AML-193 (cell line): ENCODE data around the gene RPH3AL.
"Not testable (repeated sequence)": the region's sequence is repeated elsewhere in the genome, so short reads cannot be mapped to it uniquely, and the experiment has no call there.

Source experiments
- DNase-seq, 2 experiments: peaks; one replicate each; lab custom pipeline; 2025; lab: John Stamatoyannopoulos, UW

RPH3AL gene

DNA sequence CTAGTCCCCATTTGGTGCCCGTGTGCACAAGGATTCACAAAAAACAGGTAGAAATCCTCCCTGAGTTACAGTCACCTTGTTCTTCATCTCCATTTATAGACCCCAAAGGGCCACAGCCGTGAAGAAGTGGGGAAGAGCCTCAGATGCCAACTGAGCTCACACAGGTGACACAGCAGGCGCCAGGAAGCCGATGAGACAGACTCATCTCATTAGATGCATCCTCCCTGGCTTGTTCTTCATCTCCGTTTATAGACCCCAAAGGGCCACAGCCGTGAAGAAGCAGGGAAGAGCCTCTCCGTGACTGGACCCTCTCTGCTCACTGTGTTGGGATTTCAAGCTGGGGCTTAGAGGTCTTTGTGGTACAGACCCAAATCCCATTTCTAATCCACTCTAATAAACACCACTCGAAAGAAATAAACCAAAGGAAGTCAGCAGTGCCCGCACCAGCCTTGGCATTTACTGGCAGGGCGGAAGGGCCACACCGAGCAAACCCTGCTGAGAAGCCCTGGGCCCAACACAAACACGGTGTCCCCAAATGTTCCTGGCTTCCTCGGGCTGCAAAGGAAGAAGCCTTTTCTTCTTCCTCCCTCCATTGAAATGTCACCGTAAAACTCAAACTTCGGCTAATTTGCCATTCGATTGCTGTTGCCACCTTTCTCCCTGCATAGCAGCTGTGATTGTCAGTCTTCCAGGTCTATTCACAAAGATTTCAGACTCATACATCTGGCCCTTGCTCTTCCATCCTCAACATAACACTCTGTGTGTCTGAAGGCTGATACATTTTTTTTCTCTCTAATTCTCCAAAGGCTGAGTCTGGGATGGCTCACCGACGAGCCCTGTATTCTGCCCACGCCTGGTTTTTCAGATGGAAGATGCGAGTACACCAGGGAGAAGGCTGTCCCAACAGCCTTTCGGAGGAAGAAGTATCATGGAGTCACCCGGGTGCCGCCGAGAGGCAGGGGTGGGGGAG is 126.2 kb downstream of the RPH3AL start:
- no peak for DNase-seq

GRCh38 chr17:225551-225950 is 127.1 kb downstream of the RPH3AL start:
- no peak for DNase-seq

- DNase-seq: not testable (repeated sequence)
Measured at GRCh38 chr17:224576-224975, 128.0 kb downstream of the RPH3AL start.

DNA sequence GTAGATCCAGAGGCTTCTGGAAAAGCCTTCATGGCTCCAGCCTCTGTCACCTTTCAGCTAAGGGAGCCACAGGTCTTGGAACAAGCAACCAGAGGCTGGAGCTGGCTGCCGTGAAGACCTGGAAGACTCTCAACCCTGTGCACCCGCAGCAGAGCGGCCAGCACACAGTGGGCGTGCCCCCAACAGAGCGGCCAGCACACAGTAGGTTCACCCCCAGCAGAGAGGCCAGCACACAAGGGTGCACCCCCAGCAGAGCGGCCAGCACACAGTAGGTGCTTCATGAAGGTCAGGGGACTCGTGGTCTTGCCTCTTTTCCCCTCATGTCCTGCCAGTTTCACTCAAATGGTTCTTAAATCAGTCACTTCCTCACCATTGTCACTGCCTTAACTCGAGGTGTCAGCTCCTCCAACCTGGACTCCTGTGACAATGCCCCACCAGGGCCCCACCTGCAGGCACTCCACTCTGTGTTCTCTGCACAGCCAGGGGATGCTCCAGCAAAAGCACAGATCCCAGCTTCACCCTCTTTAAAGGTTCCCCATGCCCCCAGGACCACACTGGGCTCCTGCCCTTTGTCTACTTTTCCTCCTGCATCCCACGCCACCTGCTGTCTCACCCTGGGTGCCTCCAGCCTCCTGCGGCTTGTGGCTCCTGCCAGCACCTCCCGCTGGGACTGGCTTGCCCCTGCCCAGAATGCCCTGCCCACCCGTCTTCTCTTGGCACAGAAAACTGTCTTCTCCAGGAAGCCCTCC is 128.7 kb downstream of the RPH3AL start:
- DNase-seq: no peak

DNA sequence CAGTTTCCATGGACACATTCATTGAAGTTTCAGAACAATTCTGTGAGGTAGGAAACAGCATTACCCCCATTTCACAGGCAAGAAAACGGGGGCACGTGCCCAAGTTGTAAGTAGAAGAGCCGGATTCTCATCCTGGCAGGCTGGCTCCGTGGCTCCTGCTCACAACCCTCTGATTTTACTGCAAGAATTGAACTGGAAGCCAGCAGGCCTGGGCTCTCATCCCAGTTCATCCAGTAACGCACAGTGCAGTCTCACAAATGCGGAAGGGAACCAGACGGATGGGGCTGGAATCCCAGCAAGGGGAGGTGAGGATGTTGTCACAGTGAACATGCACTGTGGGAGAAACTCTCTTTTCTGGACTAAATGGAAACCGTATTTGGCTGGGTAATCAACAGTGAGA is 130.4 kb downstream of the RPH3AL start:
- no peak for DNase-seq

DNA sequence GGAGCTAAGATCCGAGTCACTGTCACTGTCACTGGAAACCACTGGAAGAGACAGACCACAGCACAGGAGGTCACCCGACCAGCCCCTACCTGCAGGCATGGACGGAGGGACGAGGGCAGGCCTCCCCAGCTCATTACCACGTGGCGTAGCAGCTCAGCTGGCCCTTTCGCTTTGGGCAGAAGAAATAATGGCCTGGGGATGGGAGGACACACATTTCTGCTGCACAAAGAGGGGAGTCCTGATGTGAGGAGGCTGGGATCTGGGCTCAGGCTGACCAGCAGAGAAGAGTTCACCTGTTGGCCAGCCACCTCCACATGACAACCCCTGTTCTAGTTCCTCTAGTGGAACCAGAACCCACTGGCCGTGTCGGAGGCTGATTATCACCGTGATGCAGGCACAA is 132.9 kb downstream of the RPH3AL start:
- no peak for DNase-seq

- DNase-seq: no peak
Measured at GRCh38 chr17:218432-219110, 134.0 kb downstream of the RPH3AL start.

- no peak for DNase-seq
Measured at GRCh38 chr17:216625-217024, 136.0 kb downstream of the RPH3AL start.

DNA sequence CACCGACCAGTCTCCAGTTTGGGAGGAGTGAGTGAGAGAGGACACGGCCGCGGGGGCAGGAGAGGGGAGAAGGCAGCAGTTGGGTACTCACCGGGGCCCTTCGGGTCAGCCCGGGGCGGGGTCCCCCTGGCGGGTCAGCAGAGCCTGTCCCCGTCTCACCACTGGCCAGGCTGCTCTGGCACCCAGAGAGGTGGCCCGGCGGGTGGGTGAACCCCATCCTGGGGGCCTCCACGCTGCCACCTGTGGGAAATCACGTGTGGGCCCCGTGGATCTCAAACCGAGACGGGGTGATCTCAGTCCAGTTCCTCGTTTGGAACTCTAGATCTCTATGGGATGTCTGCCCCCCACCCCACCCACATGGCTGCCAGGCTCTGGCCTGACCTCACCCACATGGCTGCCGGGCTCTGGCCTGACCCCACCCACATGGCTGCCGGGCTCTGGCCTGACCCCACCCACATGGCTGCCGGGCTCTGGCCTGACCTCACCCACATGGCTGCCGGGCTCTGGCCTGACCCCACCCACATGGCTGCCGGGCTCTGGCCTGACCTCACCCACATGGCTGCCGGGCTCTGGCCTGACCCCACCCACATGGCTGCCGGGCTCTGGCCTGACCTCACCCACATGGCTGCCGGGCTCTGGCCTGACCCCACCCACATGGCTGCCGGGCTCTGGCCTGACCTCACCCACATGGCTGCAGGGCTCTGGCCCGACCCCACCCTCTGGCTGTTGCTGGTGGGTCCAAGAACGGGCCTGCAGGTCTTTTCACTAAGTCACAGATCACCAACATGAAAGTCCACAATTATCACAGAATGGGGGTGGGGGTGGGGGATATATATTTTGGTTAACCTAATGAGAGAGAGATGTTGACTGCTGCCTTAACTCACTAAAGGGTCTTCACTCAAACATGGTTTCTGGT is 136.8 kb downstream of the RPH3AL start:
- not testable (repeated sequence) for DNase-seq

DNA sequence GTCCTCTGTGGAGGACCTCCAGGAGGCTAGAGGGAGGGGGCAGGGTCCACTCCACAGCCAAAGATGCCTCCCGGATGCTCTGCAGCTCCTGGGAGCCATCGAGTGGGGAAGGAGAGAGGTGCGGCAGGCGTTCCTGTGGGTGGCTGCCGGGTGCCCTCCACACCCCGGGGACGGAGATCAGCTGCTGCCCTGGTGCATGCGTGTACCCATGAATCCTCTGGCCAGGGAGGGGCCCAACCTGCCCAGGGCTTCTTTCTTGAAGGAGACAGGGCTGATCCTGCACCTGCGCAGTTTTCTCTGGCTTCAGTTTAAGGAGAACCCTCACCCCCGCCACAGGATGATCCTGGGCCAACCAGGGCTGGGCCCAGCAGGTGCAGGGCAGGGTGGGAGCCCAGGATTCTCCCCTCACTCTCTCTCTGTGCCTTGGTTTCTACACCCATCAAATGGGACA is 137.7 kb downstream of the RPH3AL start:
- no peak for DNase-seq

GRCh38 chr17:213286-214105 is 139.1 kb downstream of the RPH3AL start:
- DNase-seq: no peak

GRCh38 chr17:210402-210801 is 142.2 kb downstream of the RPH3AL start:
- no peak for DNase-seq

DNA sequence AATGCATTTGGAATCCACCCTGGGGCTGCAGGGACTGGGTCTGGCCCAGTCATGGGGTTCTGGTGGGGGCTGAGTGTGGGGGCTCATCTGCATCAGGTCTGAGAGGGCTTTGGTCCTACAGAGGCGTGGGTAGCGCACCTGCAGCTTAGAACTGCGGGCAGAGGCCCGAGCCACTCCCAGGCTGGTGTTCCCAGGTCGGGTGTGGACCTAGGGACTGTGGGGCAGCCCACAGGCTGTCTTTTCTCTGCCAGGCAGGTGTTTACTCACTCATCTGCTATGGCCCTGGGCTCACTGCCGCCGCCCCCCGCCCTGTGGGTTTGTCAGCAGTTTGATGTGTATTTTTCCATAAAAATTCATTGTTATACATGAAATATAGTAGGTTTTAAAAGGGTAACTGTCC is 144.2 kb downstream of the RPH3AL start:
- DNase-seq: no peak

DNA sequence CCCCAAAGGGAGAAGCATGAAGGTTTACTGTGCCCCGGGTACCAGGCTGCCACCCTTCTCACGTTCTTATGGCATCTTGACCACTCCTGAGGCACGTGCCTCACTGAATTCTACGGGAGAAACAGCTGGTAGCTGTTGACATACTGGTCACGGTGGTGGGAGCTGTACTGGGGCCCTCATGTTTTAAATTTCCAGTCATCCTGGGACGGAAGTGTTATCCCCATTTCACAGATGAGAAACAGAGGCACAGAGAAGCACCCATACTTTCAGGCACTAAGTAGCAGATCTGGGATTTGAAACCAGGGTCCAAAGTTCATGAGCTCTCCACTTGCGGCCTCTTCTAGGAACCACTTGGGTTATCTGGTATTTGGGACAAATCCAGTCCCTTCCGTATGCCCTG is 144.8 kb downstream of the RPH3AL start:
- DNase-seq: no peak

DNA sequence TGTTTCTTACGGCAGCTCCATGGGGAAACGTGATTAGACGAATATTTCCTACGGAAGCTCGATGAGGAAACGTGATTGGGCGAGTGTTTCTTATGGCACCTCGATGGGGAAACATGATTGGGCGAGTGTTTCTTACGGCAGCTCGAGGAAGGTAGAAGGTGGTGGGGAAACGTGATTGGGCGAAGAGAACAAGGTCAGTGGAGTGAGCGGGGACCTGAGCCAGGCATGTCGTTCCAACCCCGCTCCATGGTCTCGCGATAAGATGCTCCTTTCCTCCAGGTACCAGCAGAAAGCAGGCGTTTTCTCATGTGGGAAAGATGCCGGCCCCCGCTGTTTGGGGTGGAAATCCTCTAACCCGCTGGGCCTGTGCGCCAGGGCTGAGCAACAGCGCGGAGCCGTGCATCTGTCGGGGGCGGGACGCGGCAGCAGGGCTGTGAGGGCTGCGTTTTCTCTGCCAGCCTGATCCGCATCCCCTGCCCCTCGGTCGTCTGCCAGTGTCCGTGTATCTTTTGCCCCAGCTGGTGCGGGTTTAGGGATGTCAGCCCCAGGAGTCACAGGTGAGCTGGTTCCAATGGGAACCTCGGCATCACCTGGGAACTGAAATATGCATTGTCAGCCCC is 145.6 kb downstream of the RPH3AL start:
- DNase-seq: no peak

DNA sequence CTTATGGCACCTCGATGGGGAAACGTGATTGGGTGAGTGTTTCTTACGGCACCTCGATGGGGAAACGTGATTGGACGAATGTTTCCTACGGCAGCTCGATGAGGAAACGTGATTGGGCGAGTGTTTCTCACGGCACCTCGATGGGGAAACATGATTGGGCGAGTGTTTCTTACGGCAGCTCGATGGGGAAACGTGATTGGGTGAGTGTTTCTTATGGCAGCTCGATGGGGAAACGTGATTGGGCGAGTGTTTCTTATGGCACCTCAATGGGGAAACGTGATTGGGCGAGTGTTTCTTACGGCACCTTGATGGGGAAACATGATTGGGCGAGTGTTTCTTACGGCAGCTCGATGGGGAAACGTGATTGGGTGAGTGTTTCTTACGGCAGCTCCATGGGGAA is 146.1 kb downstream of the RPH3AL start:
- DNase-seq: not testable (repeated sequence)

- DNase-seq: no peak
Measured at GRCh38 chr17:205817-206216, 146.8 kb downstream of the RPH3AL start.

DNA sequence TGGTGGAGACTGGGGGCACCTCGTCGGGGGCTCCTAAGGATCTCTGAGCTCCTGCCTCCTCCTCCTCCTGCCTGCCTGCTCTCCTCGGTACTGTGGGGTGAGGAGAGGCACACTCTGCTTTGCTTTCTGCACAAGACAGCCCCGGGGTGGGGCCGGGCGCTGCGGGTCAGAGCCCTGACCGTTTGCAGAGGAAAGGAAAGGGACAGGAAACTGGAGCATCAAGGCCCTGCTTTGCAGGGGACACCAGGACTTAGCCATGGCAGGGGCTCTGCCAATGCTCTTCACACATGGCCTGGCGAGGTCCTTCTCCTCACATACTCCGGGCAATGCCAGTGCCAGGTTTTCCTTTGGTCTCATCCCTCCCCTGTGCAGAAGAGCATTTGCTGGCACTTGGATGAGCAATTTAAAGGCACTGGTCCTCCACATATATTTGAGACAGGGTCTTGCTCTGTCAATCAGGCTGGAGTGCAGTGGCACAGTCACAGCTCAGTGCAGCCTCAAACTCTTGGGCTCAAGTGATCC is 147.4 kb downstream of the RPH3AL start:
- DNase-seq: no peak

DNA sequence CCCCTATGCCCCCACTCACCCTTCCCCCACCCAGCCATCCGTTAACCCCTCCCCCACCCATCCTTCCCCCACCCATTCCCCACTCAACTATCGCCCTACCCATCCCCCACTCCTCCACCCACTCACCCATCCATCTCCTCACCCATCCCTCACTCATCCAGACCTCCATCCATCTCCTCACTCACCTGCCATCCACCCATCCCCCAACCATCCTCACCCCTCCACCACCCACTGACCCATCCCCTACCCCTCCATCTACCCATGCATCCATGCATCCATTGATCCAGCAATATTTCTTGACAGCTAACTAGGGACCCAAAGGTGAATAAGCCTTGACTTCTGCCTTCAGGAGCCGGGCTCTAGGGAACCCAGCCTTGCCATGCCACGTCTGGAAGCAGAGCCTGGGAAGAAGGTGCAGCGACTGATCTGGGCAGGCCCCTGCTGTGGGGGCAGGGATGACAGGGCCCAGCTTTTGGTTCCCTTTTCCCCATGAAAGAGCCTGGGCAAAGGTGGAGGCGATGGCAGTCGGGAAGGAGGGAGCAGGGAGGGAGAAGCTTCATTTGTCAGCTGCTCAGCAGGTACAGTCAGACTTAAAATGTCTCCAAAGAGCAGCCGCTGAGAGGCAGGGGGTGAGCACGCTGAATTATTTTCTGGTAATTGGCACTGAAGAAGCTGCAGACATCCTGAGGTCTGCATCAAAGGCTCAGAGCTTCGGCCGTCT is 148.0 kb downstream of the RPH3AL start:
- DNase-seq: no peak
